ENCODE data around the gene KIF1C. TPM values are rescaled to one million over a fixed set of nuclear protein-coding genes. Genes with fewer than 3 reads are reported as not detected.

Gene KIF1C
- polyA plus RNA-seq, 2 donors: 64.7 to 71.6 TPM

DNA sequence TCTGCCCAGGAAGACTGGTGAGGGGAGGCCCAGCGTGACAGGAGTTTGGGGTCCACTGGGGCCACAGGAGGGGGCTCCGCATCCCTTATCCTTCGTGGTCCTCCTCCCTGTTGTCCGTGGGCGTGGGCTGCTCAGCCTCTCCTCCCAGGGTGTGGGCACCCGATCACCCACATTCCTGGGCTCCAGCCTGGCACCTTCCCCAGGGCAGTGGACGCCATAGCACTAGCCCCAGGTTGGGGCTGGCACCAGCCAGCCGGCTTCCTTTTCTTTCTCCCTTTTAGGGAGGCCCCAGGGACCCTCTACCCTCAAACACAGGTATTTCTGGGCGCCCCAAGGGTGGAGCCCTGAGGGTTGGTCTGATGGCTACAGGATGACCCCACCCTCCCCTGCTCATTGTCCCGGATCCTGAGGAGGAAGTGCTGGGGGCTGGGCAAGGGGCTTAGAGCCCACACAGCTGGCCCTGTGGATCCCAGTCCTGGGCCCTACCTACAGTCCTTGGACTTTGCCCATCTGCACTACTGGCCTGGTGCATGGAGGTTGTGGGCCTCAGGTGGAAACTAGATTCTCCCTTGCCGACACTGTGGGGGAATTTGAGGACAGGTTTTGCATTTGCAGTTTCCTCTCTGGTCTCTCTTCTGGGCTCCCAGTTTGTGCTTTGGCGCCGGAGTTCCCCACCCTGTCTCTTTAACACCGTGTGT lies 1.1 kb downstream of the KIF1C start:
- Histone ChIP-seq H3K4me1 (ENCODE audit: control insufficient read depth in 2 of 2, insufficient read depth in 2 of 2, low read length in 1 of 2) (peaks cover 14 to 18% of the 10 kb centered on the region in 2 donors), H3K27me3 (ENCODE audit: control insufficient read depth in 1 of 2, insufficient read depth in 2 of 2, low read length in 2 of 2) (no peaks in the 10 kb centered on the region), H3K9me3 (ENCODE audit: control insufficient read depth in 2 of 2, insufficient read depth in 1 of 2, low read depth in 1 of 2, low read length in 1 of 2) (no peaks in the 10 kb centered on the region), H3K4me3 (ENCODE audit: low read depth in 1 of 2, low read length in 2 of 2) (peak overlapping the region; percentile 84 to 86), H3K27ac (ENCODE audit: low read depth in 2 of 2, low read length in 1 of 2) (peak overlapping the region; percentile 4 to 97), H3K36me3 (ENCODE audit: control insufficient read depth in 2 of 2, insufficient read depth in 2 of 2, low read length in 1 of 2) (peaks cover 11 to 29% of the 10 kb centered on the region in 2 donors)
- 11 to 19% methylated on average over 14 of the region's 14 CpGs for WGBS, 2 donors

DNA sequence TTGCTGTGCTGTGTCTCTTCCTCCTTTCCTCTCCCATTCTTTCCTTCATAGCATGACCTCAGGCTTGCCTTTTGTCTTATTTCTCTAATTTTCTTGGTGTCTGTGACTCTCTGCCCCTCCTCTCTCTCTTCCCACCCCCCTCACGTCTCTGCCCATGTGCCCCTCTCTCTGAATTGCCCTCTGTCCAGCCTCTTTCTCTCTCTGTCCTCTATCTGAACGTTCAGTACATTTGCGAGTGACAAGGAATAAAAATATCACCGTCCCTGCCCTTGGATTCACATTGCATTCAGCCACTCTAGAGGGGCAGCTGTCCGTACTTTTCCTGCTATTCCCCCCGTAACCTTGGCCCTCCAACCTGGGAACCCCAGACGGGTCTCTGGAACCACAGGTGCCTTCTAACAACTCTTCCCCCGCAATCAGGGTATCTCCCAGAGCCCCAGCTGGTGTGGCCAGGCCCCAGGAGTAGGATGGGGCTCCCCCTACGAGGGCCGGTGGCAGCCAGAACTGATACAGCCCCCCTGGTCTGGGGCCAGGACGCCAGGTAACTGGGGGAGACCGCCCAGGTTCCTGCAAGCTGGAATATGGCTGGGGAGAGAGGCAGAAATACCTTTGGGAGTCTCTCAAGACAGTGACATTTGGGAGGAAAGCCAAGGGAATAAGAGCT lies 1.8 kb downstream of the KIF1C start:
- Histone ChIP-seq H3K4me1 (ENCODE audit: control insufficient read depth in 2 of 2, insufficient read depth in 2 of 2, low read length in 1 of 2) (peaks cover 14 to 18% of the 10 kb centered on the region in 2 donors), H3K36me3 (ENCODE audit: control insufficient read depth in 2 of 2, insufficient read depth in 2 of 2, low read length in 1 of 2) (peaks cover 18 to 36% of the 10 kb centered on the region in 2 donors), H3K27me3 (ENCODE audit: control insufficient read depth in 1 of 2, insufficient read depth in 2 of 2, low read length in 2 of 2) (no peaks in the 10 kb centered on the region), H3K27ac (ENCODE audit: low read depth in 2 of 2, low read length in 1 of 2) (peak overlapping the region; percentile 4 to 97), H3K4me3 (ENCODE audit: low read depth in 1 of 2, low read length in 2 of 2) (peak overlapping the region; percentile 84 to 86), H3K9me3 (ENCODE audit: control insufficient read depth in 2 of 2, insufficient read depth in 1 of 2, low read depth in 1 of 2, low read length in 1 of 2) (no peaks in the 10 kb centered on the region)
- WGBS, 2 donors: 56 to 73% methylated on average over 12 of the region's 12 CpGs

DNA sequence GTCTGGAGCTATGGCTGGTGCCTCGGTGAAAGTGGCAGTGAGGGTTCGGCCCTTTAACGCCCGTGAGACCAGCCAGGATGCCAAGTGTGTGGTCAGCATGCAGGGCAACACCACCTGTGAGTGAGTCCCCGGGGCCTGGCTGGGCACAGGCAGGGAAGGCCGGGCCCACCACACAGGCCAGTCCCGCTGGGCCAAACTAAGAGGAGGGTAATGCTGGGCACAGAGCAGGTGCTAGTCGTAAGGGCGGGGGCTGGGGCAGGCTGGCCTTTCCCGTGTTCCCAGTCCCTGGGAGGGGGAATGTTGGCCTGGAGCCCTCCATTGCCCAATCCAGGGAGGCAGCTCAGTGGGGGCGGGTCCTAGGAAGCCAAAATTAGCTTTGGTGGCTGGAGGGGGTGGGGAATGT lies 2.5 kb downstream of the KIF1C start:
- Histone ChIP-seq H3K27me3 (ENCODE audit: control insufficient read depth in 1 of 2, insufficient read depth in 2 of 2, low read length in 2 of 2) (no peaks in the 10 kb centered on the region), H3K4me1 (ENCODE audit: control insufficient read depth in 2 of 2, insufficient read depth in 2 of 2, low read length in 1 of 2) (peaks cover 14 to 18% of the 10 kb centered on the region in 2 donors), H3K36me3 (ENCODE audit: control insufficient read depth in 2 of 2, insufficient read depth in 2 of 2, low read length in 1 of 2) (peaks cover 22 to 43% of the 10 kb centered on the region in 2 donors), H3K4me3 (ENCODE audit: low read depth in 1 of 2, low read length in 2 of 2) (peak overlapping the region; percentile 6 to 84), H3K9me3 (ENCODE audit: control insufficient read depth in 2 of 2, insufficient read depth in 1 of 2, low read depth in 1 of 2, low read length in 1 of 2) (no peaks in the 10 kb centered on the region), H3K27ac (ENCODE audit: low read depth in 2 of 2, low read length in 1 of 2) (peak overlapping the region in 1 of 2 donors; percentile 8)
- WGBS, 2 donors: 60 to 70% methylated on average over 11 of the region's 11 CpGs

DNA sequence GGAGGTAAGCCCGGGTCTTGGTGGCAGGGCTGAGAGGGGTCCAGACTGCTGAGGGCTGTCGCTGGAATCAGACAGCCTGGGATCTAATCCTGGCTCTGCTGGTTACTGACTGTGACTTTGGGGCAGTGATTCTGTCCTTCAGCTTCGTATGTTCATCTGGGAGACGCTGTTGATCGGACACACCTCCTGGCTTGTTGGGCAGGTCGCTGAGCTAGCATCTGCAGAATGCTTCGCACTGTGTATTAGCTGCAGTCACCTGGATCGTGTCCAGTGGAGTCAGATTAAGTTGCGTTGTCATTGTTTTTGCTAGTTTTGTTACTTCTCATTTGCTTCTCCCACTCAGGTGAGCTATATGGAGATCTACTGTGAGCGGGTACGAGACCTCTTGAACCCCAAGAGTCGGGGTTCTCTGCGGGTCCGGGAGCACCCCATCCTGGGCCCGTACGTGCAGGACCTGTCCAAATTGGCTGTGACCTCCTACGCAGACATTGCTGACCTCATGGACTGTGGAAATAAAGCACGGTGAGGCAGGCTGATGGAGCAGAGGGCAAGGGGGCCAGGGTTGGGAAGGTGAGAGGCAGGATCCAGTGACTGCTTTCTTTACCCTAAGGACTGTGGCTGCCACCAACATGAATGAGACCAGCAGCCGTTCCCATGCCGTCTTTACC lies 4.5 kb downstream of the KIF1C start:
- Histone ChIP-seq H3K4me1 (ENCODE audit: control insufficient read depth in 2 of 2, insufficient read depth in 2 of 2, low read length in 1 of 2) (peaks cover 8 to 13% of the 10 kb centered on the region in 2 donors), H3K9me3 (ENCODE audit: control insufficient read depth in 2 of 2, insufficient read depth in 1 of 2, low read depth in 1 of 2, low read length in 1 of 2) (no peaks in the 10 kb centered on the region), H3K27me3 (ENCODE audit: control insufficient read depth in 1 of 2, insufficient read depth in 2 of 2, low read length in 2 of 2) (no peaks in the 10 kb centered on the region), H3K27ac (ENCODE audit: low read depth in 2 of 2, low read length in 1 of 2) (no peak overlapping the region), H3K36me3 (ENCODE audit: control insufficient read depth in 2 of 2, insufficient read depth in 2 of 2, low read length in 1 of 2) (peaks cover 28 to 49% of the 10 kb centered on the region in 2 donors), H3K4me3 (ENCODE audit: low read depth in 1 of 2, low read length in 2 of 2) (no peak overlapping the region)
- 91 to 94% methylated on average over 20 of the region's 20 CpGs for WGBS, 2 donors

DNA sequence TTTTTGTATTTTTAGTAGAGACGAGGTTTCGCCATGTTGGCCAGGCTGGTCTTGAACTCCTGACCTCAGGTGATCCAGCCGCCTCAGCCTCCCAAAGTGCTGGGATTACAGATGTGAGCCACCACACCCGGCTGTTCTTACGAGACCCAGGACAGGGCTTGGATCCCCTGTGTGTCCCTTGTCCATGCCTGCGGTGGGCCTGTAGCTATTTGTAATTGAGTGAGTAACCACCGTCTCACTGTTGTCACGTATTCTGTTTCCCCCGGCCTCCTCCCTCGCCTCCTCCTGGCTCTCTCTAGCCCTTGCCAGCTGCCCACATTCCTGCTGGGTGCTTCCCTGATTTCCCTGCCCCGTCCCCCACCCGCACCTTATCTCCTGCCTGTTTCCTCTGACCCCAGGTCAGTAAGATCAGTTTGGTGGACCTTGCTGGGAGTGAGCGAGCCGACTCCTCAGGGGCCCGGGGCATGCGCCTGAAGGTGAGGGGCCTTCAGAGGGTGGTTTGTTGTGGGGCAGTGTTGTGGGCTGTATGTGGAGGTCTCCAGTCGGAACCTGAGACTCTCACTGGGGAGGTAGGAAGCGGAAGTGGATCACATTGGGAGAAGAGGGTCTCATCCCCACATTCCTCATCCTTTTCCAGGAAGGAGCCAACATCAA lies 5.6 kb downstream of the KIF1C start:
- Histone ChIP-seq H3K27ac (ENCODE audit: low read depth in 2 of 2, low read length in 1 of 2) (no peak overlapping the region), H3K36me3 (ENCODE audit: control insufficient read depth in 2 of 2, insufficient read depth in 2 of 2, low read length in 1 of 2) (peaks cover 34 to 59% of the 10 kb centered on the region in 2 donors), H3K4me1 (ENCODE audit: control insufficient read depth in 2 of 2, insufficient read depth in 2 of 2, low read length in 1 of 2) (peaks cover 8 to 13% of the 10 kb centered on the region in 2 donors), H3K27me3 (ENCODE audit: control insufficient read depth in 1 of 2, insufficient read depth in 2 of 2, low read length in 2 of 2) (no peaks in the 10 kb centered on the region), H3K4me3 (ENCODE audit: low read depth in 1 of 2, low read length in 2 of 2) (no peak overlapping the region), H3K9me3 (ENCODE audit: control insufficient read depth in 2 of 2, insufficient read depth in 1 of 2, low read depth in 1 of 2, low read length in 1 of 2) (no peaks in the 10 kb centered on the region)
- 92 to 93% methylated on average over 18 of the region's 18 CpGs for WGBS, 2 donors

DNA sequence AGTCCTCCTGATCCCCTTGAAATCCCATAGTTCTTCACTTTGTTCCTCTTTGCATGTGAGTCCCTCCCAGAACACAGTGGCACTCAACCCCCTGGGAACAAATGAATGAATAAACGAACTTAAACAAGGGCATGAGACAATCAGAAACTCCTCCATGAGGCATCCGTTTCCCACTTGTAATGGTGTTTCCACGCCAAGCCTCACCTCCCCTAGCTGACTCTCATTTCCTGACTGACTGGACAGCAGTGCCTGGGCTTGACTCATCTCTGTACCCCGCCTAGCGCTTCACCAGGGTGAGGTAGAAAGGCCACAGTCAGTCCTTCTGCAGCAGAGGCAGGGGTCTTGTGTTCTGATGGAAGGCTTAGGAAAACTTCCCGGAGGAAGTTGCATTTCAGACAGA lies 14.2 kb downstream of the KIF1C start:
- no peak overlapping the region for H3K4me3 ChIP-seq (ENCODE audit: low read depth in 1 of 2, low read length in 2 of 2)
- no peaks in the 10 kb centered on the region for H3K9me3 ChIP-seq (ENCODE audit: control insufficient read depth in 2 of 2, insufficient read depth in 1 of 2, low read depth in 1 of 2, low read length in 1 of 2)
- no peaks in the 10 kb centered on the region for H3K4me1 ChIP-seq (ENCODE audit: control insufficient read depth in 2 of 2, insufficient read depth in 2 of 2, low read length in 1 of 2)
- peaks cover 16 to 48% of the 10 kb centered on the region in 2 donors for H3K36me3 ChIP-seq (ENCODE audit: control insufficient read depth in 2 of 2, insufficient read depth in 2 of 2, low read length in 1 of 2)
- WGBS, 2 donors: 74 to 76% methylated on average over 6 of the region's 6 CpGs
- H3K27ac ChIP-seq (ENCODE audit: low read depth in 2 of 2, low read length in 1 of 2): no peak overlapping the region
- no peaks in the 10 kb centered on the region for H3K27me3 ChIP-seq (ENCODE audit: control insufficient read depth in 1 of 2, insufficient read depth in 2 of 2, low read length in 2 of 2)

DNA sequence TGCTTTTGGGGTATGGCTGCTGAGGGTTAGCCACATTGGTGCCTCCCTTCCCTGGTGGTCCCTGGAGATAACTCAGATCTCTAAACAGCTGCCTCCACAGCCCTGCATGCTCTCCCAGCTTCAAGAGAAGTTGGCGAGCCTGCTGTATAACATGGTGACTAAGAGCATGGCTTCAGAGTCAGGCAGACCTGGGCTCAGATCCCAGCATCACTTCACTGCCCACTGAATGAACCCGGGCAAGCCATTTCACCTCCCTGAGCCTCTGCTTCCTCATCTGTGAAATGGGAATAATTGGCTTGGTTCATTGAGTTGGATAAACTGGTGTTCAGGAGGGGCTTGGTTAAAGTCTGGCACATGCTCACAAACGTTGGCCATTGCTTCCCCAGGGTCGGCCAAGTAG lies 16.6 kb downstream of the KIF1C start:
- no peak overlapping the region for H3K27ac ChIP-seq (ENCODE audit: low read depth in 2 of 2, low read length in 1 of 2)
- no peaks in the 10 kb centered on the region for H3K4me1 ChIP-seq (ENCODE audit: control insufficient read depth in 2 of 2, insufficient read depth in 2 of 2, low read length in 1 of 2)
- 82 to 83% methylated on average over 4 of the region's 4 CpGs for WGBS, 2 donors
- H3K9me3 ChIP-seq (ENCODE audit: control insufficient read depth in 2 of 2, insufficient read depth in 1 of 2, low read depth in 1 of 2, low read length in 1 of 2): no peaks in the 10 kb centered on the region
- H3K27me3 ChIP-seq (ENCODE audit: control insufficient read depth in 1 of 2, insufficient read depth in 2 of 2, low read length in 2 of 2): no peaks in the 10 kb centered on the region
- H3K36me3 ChIP-seq (ENCODE audit: control insufficient read depth in 2 of 2, insufficient read depth in 2 of 2, low read length in 1 of 2): peaks cover 5 to 38% of the 10 kb centered on the region in 2 donors
- no peak overlapping the region for H3K4me3 ChIP-seq (ENCODE audit: low read depth in 1 of 2, low read length in 2 of 2)

DNA sequence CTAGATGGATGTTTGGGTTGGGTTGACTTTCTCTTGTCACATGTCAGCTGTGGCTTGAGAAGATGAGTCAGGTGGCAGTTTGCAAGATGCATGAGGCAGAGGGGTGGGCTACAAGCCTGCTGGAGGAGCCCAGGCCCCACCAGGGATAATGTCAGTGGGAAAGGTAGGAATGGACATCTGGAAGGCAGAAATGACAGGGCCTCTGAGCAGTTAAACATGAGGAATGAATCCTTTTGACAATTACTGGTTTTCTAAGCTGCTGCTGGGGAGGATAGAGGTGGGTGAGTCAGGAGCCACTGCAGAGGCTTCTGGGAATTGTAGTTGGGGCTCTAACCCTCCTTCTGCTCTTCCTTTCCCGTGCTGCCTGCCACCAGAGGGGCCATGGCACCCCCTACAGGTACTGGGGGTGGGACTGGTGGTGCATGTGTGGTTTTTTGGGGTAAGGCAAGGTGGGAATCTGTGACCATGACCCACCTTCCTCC lies 21.8 kb downstream of the KIF1C start:
- H3K4me1 ChIP-seq (ENCODE audit: control insufficient read depth in 2 of 2, insufficient read depth in 2 of 2, low read length in 1 of 2): no peaks in the 10 kb centered on the region
- H3K4me3 ChIP-seq (ENCODE audit: low read depth in 1 of 2, low read length in 2 of 2): no peak overlapping the region
- no peak overlapping the region for H3K27ac ChIP-seq (ENCODE audit: low read depth in 2 of 2, low read length in 1 of 2)
- H3K36me3 ChIP-seq (ENCODE audit: control insufficient read depth in 2 of 2, insufficient read depth in 2 of 2, low read length in 1 of 2): peaks cover 7 to 51% of the 10 kb centered on the region in 2 donors
- no peaks in the 10 kb centered on the region for H3K9me3 ChIP-seq (ENCODE audit: control insufficient read depth in 2 of 2, insufficient read depth in 1 of 2, low read depth in 1 of 2, low read length in 1 of 2)
- 33 to 45% methylated on average over 1 of the region's 1 CpG for whole genome bisulfite sequencing, 2 donors
- H3K27me3 ChIP-seq (ENCODE audit: control insufficient read depth in 1 of 2, insufficient read depth in 2 of 2, low read length in 2 of 2): no peaks in the 10 kb centered on the region

DNA sequence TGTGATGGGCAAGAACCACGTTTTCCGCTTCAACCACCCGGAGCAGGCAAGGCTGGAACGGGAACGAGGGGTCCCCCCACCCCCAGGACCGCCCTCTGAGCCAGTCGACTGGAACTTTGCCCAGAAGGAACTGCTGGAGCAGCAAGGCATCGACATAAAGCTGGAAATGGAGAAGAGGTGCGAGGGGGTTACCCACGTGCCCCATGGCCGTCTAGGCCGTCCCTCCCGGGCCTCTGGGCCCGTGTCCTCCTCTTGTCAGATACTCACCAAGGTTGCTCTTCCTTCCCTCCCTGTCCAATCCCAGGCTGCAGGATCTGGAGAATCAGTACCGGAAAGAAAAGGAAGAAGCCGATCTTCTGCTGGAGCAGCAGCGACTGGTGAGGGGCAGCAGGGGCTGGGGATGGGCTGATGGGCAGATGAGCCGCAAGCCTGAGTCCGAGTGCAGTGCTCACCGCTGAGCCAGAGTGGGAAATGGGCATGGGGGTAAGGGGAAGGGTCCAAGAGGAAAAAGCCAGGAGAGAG lies 22.8 kb downstream of the KIF1C start:
- peaks cover 7 to 53% of the 10 kb centered on the region in 2 donors for H3K36me3 ChIP-seq (ENCODE audit: control insufficient read depth in 2 of 2, insufficient read depth in 2 of 2, low read length in 1 of 2)
- H3K4me1 ChIP-seq (ENCODE audit: control insufficient read depth in 2 of 2, insufficient read depth in 2 of 2, low read length in 1 of 2): no peaks in the 10 kb centered on the region
- no peaks in the 10 kb centered on the region for H3K9me3 ChIP-seq (ENCODE audit: control insufficient read depth in 2 of 2, insufficient read depth in 1 of 2, low read depth in 1 of 2, low read length in 1 of 2)
- H3K27me3 ChIP-seq (ENCODE audit: control insufficient read depth in 1 of 2, insufficient read depth in 2 of 2, low read length in 2 of 2): no peaks in the 10 kb centered on the region
- no peak overlapping the region for H3K4me3 ChIP-seq (ENCODE audit: low read depth in 1 of 2, low read length in 2 of 2)
- 84 to 86% methylated on average over 20 of the region's 20 CpGs for WGBS, 2 donors
- H3K27ac ChIP-seq (ENCODE audit: low read depth in 2 of 2, low read length in 1 of 2): no peak overlapping the region
